Vagina (tissue), 2 donors: ENCODE data around the gene LRMDA.

Source experiments
- CTCF ChIP-seq, 3 experiments: fragments of 450-650 bp in 2 of 3; fragments of 200-600 bp in 1 of 3; sonication (generic) in 1 of 3; IDR thresholded peaks; one replicate each; pipeline ENCODE4 v1.5.1; 2017 to 2019; ENCODE audit warnings: antibody characterized with exemption in 3 of 3, mild to moderate bottlenecking in 2 of 3, moderate library complexity in 2 of 3
- POLR2A ChIP-seq, 2 donors: fragments of 450-650 bp; IDR thresholded peaks; one replicate each; pipeline ENCODE4 v1.6.1; 2017; ENCODE audit warnings: antibody characterized with exemption in 2 of 2, mild to moderate bottlenecking in 2 of 2, moderate library complexity in 2 of 2

- TF ChIP-seq CTCF (IDR thresholded peaks at IDR 0.05): no peak
- TF ChIP-seq POLR2A (IDR thresholded peaks at IDR 0.05): no peak
Measured at GRCh38 chr10:75397496-75398199, 33.8 kb upstream of the LRMDA start.
